CD8-positive, alpha-beta memory T cell (primary cell): ENCODE measurements around the gene ZNF316. TPM values are rescaled to one million over a fixed set of nuclear protein-coding genes. Genes with fewer than 3 reads are reported as not detected.
"Not testable (repeated sequence)": the region's sequence is repeated elsewhere in the genome, so short reads cannot be mapped to it uniquely, and the experiment has no call there.

ENCODE experiments used
- CTCF ChIA-PET: fragments of 350-600 bp; sonication (Branson Sonifier 250); formaldehyde crosslinking; loops from one replicate; lab custom pipeline; 2021; ENCODE audit warnings: antibody characterized with exemption; lab: Charles Lee
- POLR2A ChIA-PET: fragments of 350-600 bp; sonication (Branson Sonifier 250); formaldehyde crosslinking; loops from one replicate; lab custom pipeline; 2021; ENCODE audit warnings: antibody characterized with exemption; lab: Charles Lee
- DNase-seq, 5 donors: peaks; one replicate each; pipeline versions ENCODE4 v3.0.0 to v3.0.0-alpha.2; 2020 to 2022; ENCODE audit warnings: mixed read lengths in 1 of 5
- H3K27ac ChIP-seq: one replicate; pipeline ENCODE4 v1.7.0; 2013; ENCODE audit warnings: low read depth, mild to moderate bottlenecking, low read length, moderate library complexity
- H3K27me3 ChIP-seq: 2 replicates; pipeline ENCODE4 v1.7.0; 2013; ENCODE audit warnings: low read length, mild to moderate bottlenecking; ENCODE audit not compliant: insufficient read depth, poor library complexity, severe bottlenecking
- H3K36me3 ChIP-seq: 2 replicates; pipeline ENCODE4 v1.7.0; 2013; ENCODE audit warnings: mild to moderate bottlenecking, low read length, moderate library complexity; ENCODE audit not compliant: insufficient read depth
- H3K4me1 ChIP-seq: 2 replicates; pipeline ENCODE4 v1.7.0; 2013; ENCODE audit warnings: mild to moderate bottlenecking, low read length, moderate library complexity; ENCODE audit not compliant: insufficient read depth
- H3K4me3 ChIP-seq: 2 replicates; pipeline ENCODE4 v1.7.0; 2013; ENCODE audit warnings: mild to moderate bottlenecking, low read length
- H3K9me3 ChIP-seq: 2 replicates; pipeline ENCODE4 v1.7.0; 2013; ENCODE audit warnings: mild to moderate bottlenecking, low read length
- H3K27ac Mint-ChIP-seq, 8 donors: one replicate each; pipeline ENCODE4 v1.8.0; 2020 to 2021; ENCODE audit warnings: mixed read lengths in 8 of 8, mild to moderate bottlenecking in 6 of 8, inconsistent platforms in 3 of 8, moderate library complexity in 3 of 8
- H3K27me3 Mint-ChIP-seq, 2 donors: one replicate each; pipeline ENCODE4 v1.8.0; 2020 to 2021; ENCODE audit warnings: mixed read lengths in 2 of 2, mild to moderate bottlenecking in 1 of 2, moderate library complexity in 1 of 2
- H3K36me3 Mint-ChIP-seq, 3 donors: one replicate each; pipeline ENCODE4 v1.8.0; 2020 to 2021; ENCODE audit warnings: mixed read lengths in 3 of 3, inconsistent platforms in 1 of 3, mild to moderate bottlenecking in 1 of 3
- H3K4me1 Mint-ChIP-seq, 3 donors: one replicate each; pipeline ENCODE4 v1.8.0; 2020 to 2021; ENCODE audit warnings: mixed read lengths in 3 of 3, inconsistent platforms in 1 of 3, mild to moderate bottlenecking in 1 of 3
- H3K4me3 Mint-ChIP-seq, 7 donors: one replicate each; pipeline ENCODE4 v1.8.0; 2020 to 2021; ENCODE audit warnings: mixed read lengths in 7 of 7, mild to moderate bottlenecking in 6 of 7, moderate library complexity in 4 of 7, inconsistent platforms in 2 of 7
- H3K9me3 Mint-ChIP-seq, 5 donors: one replicate each; pipeline ENCODE4 v1.8.0; 2020 to 2022; ENCODE audit warnings: mixed read lengths in 5 of 5, mild to moderate bottlenecking in 3 of 5, moderate library complexity in 2 of 5, inconsistent platforms in 1 of 5
- polyA plus RNA-seq: library from polyadenylated mRNA; unstranded; fragments of 300-500 nt; fragmentation: Illumina TruSeq; gene quantifications from one replicate; pipeline ENCODE4 v1.2.3, GENCODE V29; 2021
- total RNA-seq, 2 experiments: library from RNA; stranded (reverse); gene quantifications; one replicate each; pipeline ENCODE4 v1.2.3, GENCODE V29; 2021

Gene ZNF316
- total and polyA plus RNA-seq, 3 experiments from 2014 or later: 5.2 to 26.5 (median 26.5) TPM

GRCh38 chr7:6654113-6654841 is 17.2 kb downstream of the ZNF316 start:
- Histone ChIP-seq H3K4me1 (no peaks in the 10 kb centered on the region), H3K27me3 (no peaks in the 10 kb centered on the region), H3K4me3 (no peak overlapping the region), H3K9me3 (no peaks in the 10 kb centered on the region), H3K27ac (no peak overlapping the region), H3K36me3 (peaks cover 6% of the 10 kb centered on the region)
- H3K36me3 Mint-ChIP-seq: peaks cover 6 to 44% (median 16%) of the 10 kb centered on the region in 3 donors
- POLR2A ChIA-PET: no interaction called here
- H3K4me3 Mint-ChIP-seq: no peak overlapping the region
- peaks cover 0 to 9% (median 2%) of the 10 kb centered on the region in 3 donors for H3K4me1 Mint-ChIP-seq
- H3K27me3 Mint-ChIP-seq: no peaks in the 10 kb centered on the region
- H3K27ac Mint-ChIP-seq: no peak overlapping the region
- peaks cover 0 to 4% (median 2%) of the 10 kb centered on the region in 5 donors for H3K9me3 Mint-ChIP-seq
- peak in 1 of 5 donors; percentile 19 for DNase-seq
- CTCF ChIA-PET: no interaction called here

DNA sequence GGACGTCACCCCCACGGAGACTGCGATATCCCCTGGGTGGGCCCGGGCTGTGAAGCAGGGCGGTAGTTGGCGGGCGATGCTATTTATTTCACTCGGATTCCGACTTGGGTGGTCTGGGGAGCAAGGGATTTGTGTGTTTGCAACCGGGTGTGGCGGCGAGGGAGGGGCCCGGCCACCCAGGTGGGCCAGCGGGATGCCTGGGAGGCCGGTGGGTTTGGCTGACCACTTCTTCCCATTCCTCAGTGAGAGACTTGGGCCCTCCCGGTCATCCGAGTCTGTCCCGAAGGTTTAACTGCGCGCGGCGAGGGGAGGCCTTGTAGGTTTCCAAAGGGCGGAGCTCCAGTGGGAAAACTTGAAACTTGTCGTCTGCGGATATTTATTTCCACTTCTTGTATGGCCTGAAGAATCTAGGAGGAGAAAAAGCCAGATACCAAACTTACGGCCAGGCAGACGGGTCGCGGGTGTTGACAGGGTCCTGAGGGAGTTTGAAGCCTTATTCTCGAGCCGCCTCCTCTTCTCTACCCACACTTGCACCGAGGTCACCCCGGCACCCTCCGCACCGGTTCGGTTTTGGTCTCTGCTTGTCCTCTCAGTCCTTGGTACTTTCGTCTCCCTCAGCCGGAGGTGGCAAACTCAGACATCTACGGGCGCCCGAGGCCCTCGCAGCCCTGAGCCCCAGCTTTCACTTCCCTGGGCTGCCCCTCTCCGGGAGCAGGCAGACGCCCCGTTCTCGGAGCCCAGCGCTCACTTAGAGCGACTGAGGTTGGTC is 17.9 kb downstream of the ZNF316 start:
- Mint-ChIP-seq H3K27ac (peak overlapping the region in 1 of 8 donors; percentile 72), H3K27me3 (no peaks in the 10 kb centered on the region)
- POLR2A ChIA-PET: no interaction called here

GRCh38 chr7:6655636-6656385 is 18.7 kb downstream of the ZNF316 start:
- no peaks in the 10 kb centered on the region for H3K27me3 ChIP-seq
- H3K36me3 ChIP-seq: peaks cover under 1% of the 10 kb centered on the region
- Mint-ChIP-seq H3K27ac (no peak overlapping the region), H3K4me3 (no peak overlapping the region), H3K27me3 (no peaks in the 10 kb centered on the region), H3K36me3 (peaks cover 3 to 28% (median 13%) of the 10 kb centered on the region in 3 donors), H3K9me3 (peaks cover 0 to 3% (median 2%) of the 10 kb centered on the region in 5 donors), H3K4me1 (peaks cover 0 to 14% (median 6%) of the 10 kb centered on the region in 3 donors)
- H3K4me1 ChIP-seq: no peaks in the 10 kb centered on the region
- CTCF ChIA-PET: no interaction called here
- DNase-seq: no peak
- POLR2A ChIA-PET: no interaction called here
- no peak overlapping the region for H3K4me3 ChIP-seq
- no peak overlapping the region for H3K27ac ChIP-seq
- no peaks in the 10 kb centered on the region for H3K9me3 ChIP-seq

More for the DNA sequence above, 17.9 kb downstream of the ZNF316 start:
- no peak overlapping the region for H3K4me3 Mint-ChIP-seq
- H3K36me3 Mint-ChIP-seq: peaks cover 4 to 36% (median 16%) of the 10 kb centered on the region in 3 donors
- DNase-seq: peak in 1 of 5 donors; percentile 29
- H3K9me3 Mint-ChIP-seq: peaks cover 0 to 4% (median 2%) of the 10 kb centered on the region in 5 donors
- H3K4me1 Mint-ChIP-seq: peaks cover 0 to 14% (median 6%) of the 10 kb centered on the region in 3 donors
- Histone ChIP-seq H3K4me3 (no peak overlapping the region), H3K4me1 (no peaks in the 10 kb centered on the region), H3K36me3 (peaks cover 6% of the 10 kb centered on the region), H3K9me3 (no peaks in the 10 kb centered on the region), H3K27ac (no peak overlapping the region), H3K27me3 (no peaks in the 10 kb centered on the region)
- CTCF ChIA-PET: no interaction called here

DNA sequence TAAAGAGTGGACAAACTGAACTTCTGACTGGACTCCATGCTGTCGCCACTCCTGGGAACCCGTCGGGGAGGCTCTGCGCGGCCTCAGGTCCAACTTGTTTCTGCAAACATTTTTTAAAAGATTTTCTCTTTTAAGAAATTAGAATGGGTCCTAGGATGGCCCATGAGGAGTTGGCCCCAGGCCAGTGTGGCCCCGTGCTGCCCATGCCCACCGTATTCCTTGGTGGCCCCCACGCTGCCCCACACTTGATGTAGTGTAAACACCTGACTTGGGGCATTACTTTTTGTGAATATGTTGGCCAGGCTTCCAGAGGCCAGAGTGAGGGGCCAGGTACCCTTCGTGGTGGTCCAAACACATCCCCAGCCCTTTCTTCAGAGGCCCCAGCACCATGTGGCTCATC is 19.3 kb downstream of the ZNF316 start:
- POLR2A ChIA-PET: no interaction called here
- no peak for DNase-seq
- no peak overlapping the region for H3K4me3 Mint-ChIP-seq
- no peak overlapping the region for H3K27ac ChIP-seq
- no peaks in the 10 kb centered on the region for H3K27me3 Mint-ChIP-seq
- CTCF ChIA-PET: no interaction called here
- no peaks in the 10 kb centered on the region for H3K27me3 ChIP-seq
- no peak overlapping the region for H3K4me3 ChIP-seq
- H3K9me3 Mint-ChIP-seq: peaks cover 0 to 3% (median 2%) of the 10 kb centered on the region in 5 donors
- no peak overlapping the region for H3K27ac Mint-ChIP-seq
- no peaks in the 10 kb centered on the region for H3K9me3 ChIP-seq
- H3K36me3 ChIP-seq: no peaks in the 10 kb centered on the region
- peaks cover 0 to 14% (median 6%) of the 10 kb centered on the region in 3 donors for H3K4me1 Mint-ChIP-seq
- peaks cover 0 to 22% (median 9%) of the 10 kb centered on the region in 3 donors for H3K36me3 Mint-ChIP-seq
- H3K4me1 ChIP-seq: no peaks in the 10 kb centered on the region

GRCh38 chr7:6658618-6659345 is 21.7 kb downstream of the ZNF316 start:
- no peaks in the 10 kb centered on the region for H3K36me3 ChIP-seq
- H3K36me3 Mint-ChIP-seq: peaks cover 0 to 12% (median 9%) of the 10 kb centered on the region in 3 donors
- peaks cover 0 to 3% (median 2%) of the 10 kb centered on the region in 5 donors for H3K9me3 Mint-ChIP-seq
- no peak overlapping the region for H3K4me3 Mint-ChIP-seq
- H3K27me3 Mint-ChIP-seq: peaks cover 0 to 4% of the 10 kb centered on the region in 2 donors
- DNase-seq: no peak
- ChIA-PET POLR2A (no interaction called here), CTCF (interaction anchor here (0.5 to 1.9 kb wide), 2 partner anchors 23 to 121 kb away, joined by 3 to 4 read pairs; no protein-coding TSS in a partner anchor)
- H3K27me3 ChIP-seq: no peaks in the 10 kb centered on the region
- no peaks in the 10 kb centered on the region for H3K9me3 ChIP-seq
- no peak overlapping the region for H3K4me3 ChIP-seq
- H3K4me1 Mint-ChIP-seq: peaks cover 0 to 18% (median 6%) of the 10 kb centered on the region in 3 donors
- peak overlapping the region in 2 of 8 donors; percentile 29 to 58 for H3K27ac Mint-ChIP-seq
- no peaks in the 10 kb centered on the region for H3K4me1 ChIP-seq
- no peak overlapping the region for H3K27ac ChIP-seq

DNA sequence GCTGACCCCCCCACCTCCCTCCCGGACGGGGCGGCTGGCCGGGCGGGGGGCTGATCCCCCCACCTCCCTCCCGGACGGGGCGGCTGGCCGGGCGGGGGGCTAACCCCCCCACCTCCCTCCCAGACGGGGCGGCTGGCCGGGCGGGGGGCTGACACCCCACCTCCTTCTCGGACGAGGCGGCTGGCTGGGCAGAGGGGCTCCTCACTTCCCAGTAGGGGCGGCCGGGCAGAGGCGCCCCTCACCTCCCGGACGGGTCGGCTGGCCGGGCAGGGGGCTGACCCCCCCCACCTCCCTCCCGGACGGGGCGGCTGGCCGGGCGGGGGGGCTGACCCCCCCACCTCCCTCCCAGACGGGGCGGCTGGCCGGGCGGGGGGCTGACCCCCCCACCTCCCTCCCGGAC is 33.7 kb downstream of the ZNF316 start:
- H3K27ac ChIP-seq, H3K36me3 ChIP-seq, POLR2A ChIA-PET, DNase-seq, H3K4me3 ChIP-seq, H3K4me1 ChIP-seq, CTCF ChIA-PET, H3K27me3 ChIP-seq, H3K27ac Mint-ChIP-seq, H3K4me1 Mint-ChIP-seq, H3K4me3 Mint-ChIP-seq: not testable (repeated sequence)
- peaks cover 8 to 16% of the 10 kb centered on the region in 2 donors for H3K27me3 Mint-ChIP-seq
- peaks cover 34% of the 10 kb centered on the region for H3K9me3 ChIP-seq
- H3K9me3 Mint-ChIP-seq: peaks cover 39 to 69% (median 60%) of the 10 kb centered on the region in 5 donors
- peaks cover 6 to 64% (median 16%) of the 10 kb centered on the region in 3 donors for H3K36me3 Mint-ChIP-seq

DNA sequence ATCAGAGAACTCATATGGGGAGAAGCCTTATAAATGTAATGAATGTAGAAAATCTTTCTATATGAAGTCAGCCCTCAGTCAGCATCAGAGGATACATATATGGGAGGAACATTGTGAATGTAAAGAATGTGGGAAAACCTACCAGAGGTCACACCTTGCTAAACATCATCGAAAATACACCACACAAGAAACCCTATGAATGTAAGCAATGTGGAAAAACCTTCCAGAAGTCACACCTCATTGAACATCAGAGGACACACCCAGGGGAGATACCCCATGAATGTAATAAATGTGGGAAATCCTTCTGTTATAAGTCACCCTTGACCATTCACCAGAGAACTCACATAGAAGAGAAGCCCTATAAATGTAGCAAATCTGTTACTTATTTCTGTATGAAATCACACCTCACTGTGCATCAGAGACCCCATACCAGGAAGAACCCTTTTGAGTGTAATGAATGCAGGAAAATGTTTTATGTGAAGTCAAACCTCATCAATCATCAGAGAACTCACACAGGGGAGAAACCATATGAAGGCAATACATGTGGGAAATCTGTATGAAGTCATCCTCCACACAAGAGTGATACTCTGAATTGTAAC is 38.8 kb downstream of the ZNF316 start:
- H3K27ac ChIP-seq: no peak overlapping the region
- peaks cover 56% of the 10 kb centered on the region for H3K9me3 ChIP-seq
- H3K27me3 ChIP-seq: no peaks in the 10 kb centered on the region
- CTCF ChIA-PET: no interaction called here
- H3K4me3 Mint-ChIP-seq: no peak overlapping the region
- no peak overlapping the region for H3K27ac Mint-ChIP-seq
- no peaks in the 10 kb centered on the region for H3K4me1 ChIP-seq
- DNase-seq: no peak
- POLR2A ChIA-PET: no interaction called here
- H3K9me3 Mint-ChIP-seq: peaks cover 48 to 85% (median 81%) of the 10 kb centered on the region in 5 donors
- H3K4me3 ChIP-seq: no peak overlapping the region
- peaks cover 3 to 39% (median 13%) of the 10 kb centered on the region in 3 donors for H3K36me3 Mint-ChIP-seq
- H3K27me3 Mint-ChIP-seq: no peaks in the 10 kb centered on the region
- H3K36me3 ChIP-seq: no peaks in the 10 kb centered on the region
- no peaks in the 10 kb centered on the region for H3K4me1 Mint-ChIP-seq
